AG09309 (cell line): ENCODE measurements around the gene HSD11B2.

ENCODE experiments used
- DNase-seq: peaks from one replicate; pipeline ENCODE4 v3.0.0-alpha.2; 2010; ENCODE audit warnings: low read depth
- H3K4me3 ChIP-seq: 2 replicates; pipeline ENCODE4 v1.5.1; 2011; ENCODE audit warnings: mild to moderate bottlenecking, low read depth, low read length, moderate library complexity; ENCODE audit not compliant: control insufficient read depth
- TF ChIP-seq, protein P1 (sequence below): IDR thresholded peaks from 2 replicates; pipeline ENCODE4 v1.5.1; 2011; ENCODE audit warnings: mild to moderate bottlenecking, low read depth, low read length, inconsistent platforms; ENCODE audit not compliant: insufficient read depth, control insufficient read depth; ENCODE audit errors: missing control alignments

Gene HSD11B2

GRCh38 chr16:67400901-67401300 lies 30.0 kb upstream of the HSD11B2 start:
- H3K4me3 ChIP-seq, result no peak overlapping the region
- TF ChIP-seq, protein P1, sequence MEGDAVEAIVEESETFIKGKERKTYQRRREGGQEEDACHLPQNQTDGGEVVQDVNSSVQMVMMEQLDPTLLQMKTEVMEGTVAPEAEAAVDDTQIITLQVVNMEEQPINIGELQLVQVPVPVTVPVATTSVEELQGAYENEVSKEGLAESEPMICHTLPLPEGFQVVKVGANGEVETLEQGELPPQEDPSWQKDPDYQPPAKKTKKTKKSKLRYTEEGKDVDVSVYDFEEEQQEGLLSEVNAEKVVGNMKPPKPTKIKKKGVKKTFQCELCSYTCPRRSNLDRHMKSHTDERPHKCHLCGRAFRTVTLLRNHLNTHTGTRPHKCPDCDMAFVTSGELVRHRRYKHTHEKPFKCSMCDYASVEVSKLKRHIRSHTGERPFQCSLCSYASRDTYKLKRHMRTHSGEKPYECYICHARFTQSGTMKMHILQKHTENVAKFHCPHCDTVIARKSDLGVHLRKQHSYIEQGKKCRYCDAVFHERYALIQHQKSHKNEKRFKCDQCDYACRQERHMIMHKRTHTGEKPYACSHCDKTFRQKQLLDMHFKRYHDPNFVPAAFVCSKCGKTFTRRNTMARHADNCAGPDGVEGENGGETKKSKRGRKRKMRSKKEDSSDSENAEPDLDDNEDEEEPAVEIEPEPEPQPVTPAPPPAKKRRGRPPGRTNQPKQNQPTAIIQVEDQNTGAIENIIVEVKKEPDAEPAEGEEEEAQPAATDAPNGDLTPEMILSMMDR, result no peak
- DNase-seq, result no peak

GRCh38 chr16:67403976-67404555 lies 26.9 kb upstream of the HSD11B2 start:
- H3K4me3 ChIP-seq, result no peak overlapping the region
- no peak for DNase-seq
- TF ChIP-seq, protein P1, result no peak

GRCh38 chr16:67404740-67405226 lies 26.1 kb upstream of the HSD11B2 start:
- DNase-seq, result no peak

DNA sequence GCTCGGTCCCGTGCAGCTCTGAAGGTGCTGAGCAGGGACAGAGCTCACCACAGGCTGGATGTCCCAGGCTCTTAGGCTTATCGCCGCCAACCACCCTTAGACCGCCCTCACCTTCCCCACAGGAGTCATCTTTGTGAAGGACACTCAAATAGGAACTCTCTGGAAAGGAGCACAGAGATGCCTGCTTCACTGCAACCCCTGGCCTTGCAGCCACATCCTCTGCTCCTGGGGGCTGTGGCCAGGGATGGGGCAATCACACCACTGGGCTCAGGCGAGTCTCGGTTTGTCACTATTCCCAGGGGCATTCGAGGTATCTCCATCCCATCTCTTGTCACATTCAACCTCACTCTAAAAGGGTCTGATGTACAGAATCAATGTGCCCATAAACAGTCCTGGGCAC lies 25.6 kb upstream of the HSD11B2 start:
- DNase-seq, result no peak
- no peak overlapping the region for H3K4me3 ChIP-seq
- TF ChIP-seq, protein P1, result no peak

More at GRCh38 chr16:67404740-67405226, 26.1 kb upstream of the HSD11B2 start:
- TF ChIP-seq, protein P1, result no peak
- H3K4me3 ChIP-seq, result no peak overlapping the region

- peak; percentile 55 for DNase-seq
- no peak overlapping the region for H3K4me3 ChIP-seq
- TF ChIP-seq, protein P1, result no peak
These were observed 24.6 kb upstream of the HSD11B2 start for GRCh38 chr16:67406111-67406971.

GRCh38 chr16:67407176-67407787 lies 23.6 kb upstream of the HSD11B2 start:
- no peak for DNase-seq
- no peak overlapping the region for H3K4me3 ChIP-seq
- TF ChIP-seq, protein P1, result no peak
